B cell (primary cell): ENCODE measurements around the gene PXN. TPM values are rescaled to one million over a fixed set of nuclear protein-coding genes. Genes with fewer than 3 reads are reported as not detected.

Experiments used
- ATAC-seq: fragments of 200-7000 bp; cut with Tn5 transposase; one replicate; pipeline ENCODE4 v1.10.0; 2021; ENCODE audit warnings: low read depth, mild to moderate bottlenecking, moderate number of reproducible peaks, moderate library complexity
- CTCF ChIA-PET: fragments of 350-600 bp; sonication (Branson Sonifier 250); formaldehyde crosslinking; loops from one replicate; lab custom pipeline; 2021; ENCODE audit warnings: antibody characterized with exemption, inconsistent platforms; lab: Charles Lee
- POLR2A ChIA-PET: fragments of 350-600 bp; sonication (Branson Sonifier 250); formaldehyde crosslinking; loops from one replicate; lab custom pipeline; 2021; ENCODE audit warnings: antibody characterized with exemption; lab: Charles Lee
- DNase-seq: peaks from one replicate; pipeline ENCODE4 v3.0.0; 2013
- H2AFZ ChIP-seq: 2 replicates; pipeline ENCODE4 v1.6.1; 2012; ENCODE audit warnings: mild to moderate bottlenecking, low read depth, low read length; ENCODE audit not compliant: insufficient read depth, poor library complexity, severe bottlenecking
- H3K27ac ChIP-seq, 2 donors: 1 replicate in 1 of 2; 2 replicates in 1 of 2; pipeline ENCODE4 v1.5.1; 2012 to 2013; ENCODE audit warnings: low read length in 2 of 2, mild to moderate bottlenecking in 2 of 2, moderate library complexity in 1 of 2
- H3K27me3 ChIP-seq, 4 experiments: fragments of 200-600 bp in 1 of 4; sonication (generic) in 1 of 4; replicated peaks in 1 of 4; 1 replicate in 2 of 4; 2 replicates in 2 of 4; pipeline versions ENCODE4 v1.6.1 to v1.7.0; 2013 to 2016; ENCODE audit warnings: low read length in 3 of 4, mild to moderate bottlenecking in 2 of 4, mixed read lengths in 1 of 4, moderate library complexity in 1 of 4; ENCODE audit not compliant: insufficient read depth in 4 of 4, control insufficient read depth in 3 of 4; ENCODE audit errors: control extremely low read depth in 1 of 4
- H3K36me3 ChIP-seq, 2 experiments: replicated peaks in 1 of 2; 1 replicate in 1 of 2; 2 replicates in 1 of 2; pipeline versions ENCODE4 v1.6.1 to v1.7.1; 2013; ENCODE audit warnings: low read length in 1 of 2; ENCODE audit not compliant: insufficient read depth in 2 of 2, control insufficient read depth in 1 of 2; ENCODE audit errors: control extremely low read depth in 1 of 2, extremely low read depth in 1 of 2
- H3K4me1 ChIP-seq, 2 donors: fragments of 200-600 bp in 1 of 2; sonication (generic) in 1 of 2; 1 replicate in 1 of 2; 2 replicates in 1 of 2; pipeline versions ENCODE4 v1.5.1 to v1.6.1; 2013 to 2017; ENCODE audit warnings: low read length in 2 of 2; ENCODE audit not compliant: control insufficient read depth in 2 of 2, insufficient read depth in 2 of 2
- H3K4me2 ChIP-seq: replicated peaks from 2 replicates; pipeline ENCODE3; 2012; ENCODE audit warnings: mild to moderate bottlenecking, low read depth, low read length; ENCODE audit not compliant: poor library complexity, severe bottlenecking
- H3K4me3 ChIP-seq, 5 experiments: fragments of 200-600 bp in 1 of 5; sonication (generic) in 1 of 5; 1 replicate in 3 of 5; 2 replicates in 2 of 5; pipeline versions ENCODE4 v1.5.1 to v1.7.0; 2011 to 2016; ENCODE audit warnings: low read length in 4 of 5, mild to moderate bottlenecking in 4 of 5, low read depth in 2 of 5, control low read depth in 1 of 5, moderate library complexity in 1 of 5; ENCODE audit not compliant: insufficient read depth in 1 of 5; ENCODE audit errors: control extremely low read depth in 1 of 5, extremely low read depth in 1 of 5
- H3K79me2 ChIP-seq: fragments of 200-600 bp; sonication (generic); one replicate; pipeline ENCODE4 v1.6.0; 2016; ENCODE audit warnings: low read length; ENCODE audit not compliant: control insufficient read depth, insufficient read depth
- H3K9ac ChIP-seq: fragments of 200-600 bp; sonication (generic); 2 replicates; pipeline ENCODE4 v1.6.1; 2017; ENCODE audit warnings: mild to moderate bottlenecking, low read length, moderate library complexity
- H3K9me3 ChIP-seq, 3 donors: one replicate each; pipeline versions ENCODE4 v1.6.1 to v1.7.1; 2013; ENCODE audit warnings: low read length in 2 of 3; ENCODE audit not compliant: control insufficient read depth in 2 of 3, insufficient read depth in 1 of 3; ENCODE audit errors: control extremely low read depth in 1 of 3
- H4K20me1 ChIP-seq: 2 replicates; pipeline ENCODE4 v1.6.0; 2012; ENCODE audit warnings: mild to moderate bottlenecking, low read length; ENCODE audit not compliant: insufficient read depth, control insufficient read depth, poor library complexity, severe bottlenecking
- H3K27ac Mint-ChIP-seq: one replicate; pipeline ENCODE4 v1.8.0; 2021; ENCODE audit warnings: mixed read lengths
- H3K27me3 Mint-ChIP-seq: one replicate; pipeline ENCODE4 v1.8.0; 2021; ENCODE audit warnings: mixed read lengths
- H3K4me1 Mint-ChIP-seq: one replicate; pipeline ENCODE4 v1.8.0; 2021; ENCODE audit warnings: mixed read lengths
- H3K4me3 Mint-ChIP-seq: one replicate; pipeline ENCODE4 v1.8.0; 2021; ENCODE audit warnings: mixed read lengths
- H3K9me3 Mint-ChIP-seq: one replicate; pipeline ENCODE4 v1.8.0; 2022; ENCODE audit warnings: mixed read lengths; ENCODE audit not compliant: insufficient read depth
- EZH2 ChIP-seq: IDR thresholded peaks from 2 replicates; pipeline ENCODE4 v1.6.1; 2012; ENCODE audit warnings: borderline replicate concordance, low read depth, mild to moderate bottlenecking, moderate library complexity, low read length; ENCODE audit not compliant: insufficient read depth, poor library complexity, severe bottlenecking
- WGBS: methylation state at CpG from one replicate; pipeline ENCODE4 v1.1.5; 2013; ENCODE audit warnings: missing lambda C conversion rate; ENCODE audit not compliant: insufficient coverage; 5-methylcytosine and 5-hydroxymethylcytosine counted together
- intact Hi-C: fragments of 100-400 bp; cut with micrococcal nuclease; formaldehyde crosslinking; loops from one replicate; pipeline ENCODE4 v1.10.0; 2022
- polyA plus RNA-seq: library from polyadenylated mRNA; depleted of rRNA; stranded (reverse); fragments of >200 nt; gene quantifications from 2 replicates; pipeline ENCODE4 v1.2.3, GENCODE V29; 2012
- total RNA-seq, 2 donors: library from RNA; stranded (reverse); fragments of 120-200 nt in 1 of 2; gene quantifications; 1 replicate in 1 of 2; 2 replicates in 1 of 2; pipeline versions ENCODE4 v1.2.3 to v1.2.4, GENCODE V29; 2013 to 2022
- TF ChIP-seq, protein P1 (sequence below): fragments of 200-600 bp; IDR thresholded peaks from one replicate; pipeline ENCODE4 v1.8.0; 2022; ENCODE audit warnings: antibody characterized with exemption, mild to moderate bottlenecking

The PXN gene
- total and polyA plus RNA-seq, 2 donors (not counting 1 experiment from before 2014, with no cell fraction given), result 2.0 to 3.1 TPM

DNA sequence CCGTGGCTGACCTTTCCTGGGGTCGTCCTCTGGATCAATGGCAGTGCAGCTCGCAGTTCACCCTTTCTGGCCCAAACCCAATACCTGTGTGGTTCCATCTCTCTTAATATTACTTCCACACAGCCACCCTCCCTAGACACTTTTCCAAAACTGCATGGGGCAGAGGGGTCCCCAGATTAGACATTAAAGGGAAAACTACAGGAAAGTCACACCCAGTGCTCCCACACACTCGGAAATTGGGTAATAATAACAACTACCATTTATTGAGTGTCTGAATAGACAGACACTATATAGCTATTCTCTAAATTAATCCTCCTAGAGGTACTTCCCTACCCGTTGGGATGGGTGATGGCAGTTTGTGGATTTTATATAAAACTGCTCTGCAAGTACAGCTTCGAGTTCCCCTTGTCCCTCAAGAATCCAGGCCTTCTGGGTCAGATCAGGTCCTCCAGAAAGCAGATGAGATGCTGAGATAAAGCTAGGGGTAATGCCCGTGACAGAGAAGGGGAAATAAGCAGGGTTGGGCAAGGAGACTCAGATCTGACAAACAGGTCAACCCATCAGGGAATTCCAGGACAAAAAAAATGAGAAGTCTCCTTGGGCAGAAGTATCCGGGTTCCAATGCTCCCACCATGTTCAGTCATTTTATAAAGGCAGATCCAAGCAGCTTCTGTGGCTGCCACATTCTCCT lies 795 bp upstream of the PXN start:
- Histone ChIP-seq H4K20me1 (peaks cover 5% of the 10 kb centered on the region), H3K9me3 (no peaks in the 10 kb centered on the region), H3K27ac (no peak overlapping the region), H3K9ac (peak overlapping the region; percentile 44), H3K36me3 (no peaks in the 10 kb centered on the region), H3K4me1 (peaks cover 28 to 35% of the 10 kb centered on the region in 2 donors), H2AFZ (no peak overlapping the region), H3K27me3 (peaks cover 0 to 69% (median 31%) of the 10 kb centered on the region in 4 experiments), H3K4me3 (peak overlapping the region in 4 of 5 experiments; percentile 12 to 49 (median 42)), H3K4me2 (peak overlapping the region; percentile 90), H3K79me2 (no peaks in the 10 kb centered on the region)
- TF ChIP-seq, protein P1, sequence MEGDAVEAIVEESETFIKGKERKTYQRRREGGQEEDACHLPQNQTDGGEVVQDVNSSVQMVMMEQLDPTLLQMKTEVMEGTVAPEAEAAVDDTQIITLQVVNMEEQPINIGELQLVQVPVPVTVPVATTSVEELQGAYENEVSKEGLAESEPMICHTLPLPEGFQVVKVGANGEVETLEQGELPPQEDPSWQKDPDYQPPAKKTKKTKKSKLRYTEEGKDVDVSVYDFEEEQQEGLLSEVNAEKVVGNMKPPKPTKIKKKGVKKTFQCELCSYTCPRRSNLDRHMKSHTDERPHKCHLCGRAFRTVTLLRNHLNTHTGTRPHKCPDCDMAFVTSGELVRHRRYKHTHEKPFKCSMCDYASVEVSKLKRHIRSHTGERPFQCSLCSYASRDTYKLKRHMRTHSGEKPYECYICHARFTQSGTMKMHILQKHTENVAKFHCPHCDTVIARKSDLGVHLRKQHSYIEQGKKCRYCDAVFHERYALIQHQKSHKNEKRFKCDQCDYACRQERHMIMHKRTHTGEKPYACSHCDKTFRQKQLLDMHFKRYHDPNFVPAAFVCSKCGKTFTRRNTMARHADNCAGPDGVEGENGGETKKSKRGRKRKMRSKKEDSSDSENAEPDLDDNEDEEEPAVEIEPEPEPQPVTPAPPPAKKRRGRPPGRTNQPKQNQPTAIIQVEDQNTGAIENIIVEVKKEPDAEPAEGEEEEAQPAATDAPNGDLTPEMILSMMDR, result no peak
- TF ChIP-seq EZH2, result no peak
- ATAC-seq (no peak), DNase-seq (no peak)
- intact Hi-C loops, result no loop called here
- peaks cover 39% of the 10 kb centered on the region for H3K27me3 Mint-ChIP-seq
- H3K4me3 Mint-ChIP-seq, result peak overlapping the region; percentile 94
- CTCF ChIA-PET, result interaction anchor here (1.0 to 11.9 kb wide), 12 partner anchors 8 to 66 kb away, joined by 3 to 313 read pairs (median 8); partner anchors contain the start of genes RNU4-1, RNU4-2, RPLP0 and SIRT4
- WGBS, result 45% methylated on average over 6 of the region's 8 CpGs
- peak overlapping the region; percentile 50 for H3K27ac Mint-ChIP-seq
- H3K4me1 Mint-ChIP-seq, result peaks cover 24% of the 10 kb centered on the region
- H3K9me3 Mint-ChIP-seq, result no peaks in the 10 kb centered on the region
- POLR2A ChIA-PET, result interaction anchor here (1.2 to 2.7 kb wide), 4 partner anchors 25 to 65 kb away, joined by 5 to 18 read pairs (median 13); partner anchors contain the start of genes RNU4-1, RNU4-2 and RPLP0
